H1 (cell line): ENCODE data around the gene PRSS21. TPM values are rescaled to one million over a fixed set of nuclear protein-coding genes. Genes with fewer than 3 reads are reported as not detected.

Experiments used
- CTCF ChIA-PET: fragments of 300-600 bp; sonication (Branson Sonifier 250); formaldehyde crosslinking; loops from one replicate; lab custom pipeline; 2021; ENCODE audit not compliant: partially characterized antibody; lab: Charles Lee
- POLR2A ChIA-PET: fragments of 300-600 bp; sonication (Branson Sonifier 250); formaldehyde crosslinking; loops from one replicate; lab custom pipeline; 2021; ENCODE audit warnings: inconsistent platforms; ENCODE audit not compliant: partially characterized antibody; lab: Charles Lee
- DNase-seq, 2 experiments: peaks; one replicate each; pipeline versions ENCODE4 v3.0.0 to v3.0.0-alpha.2; 2010 to 2022; ENCODE audit warnings: low spot score in 2 of 2, low read depth in 1 of 2, mixed read lengths in 1 of 2
- FAIRE-seq: peaks from 2 replicates; lab custom pipeline; 2011; peaks lifted over from hg19 to GRCh38; lab: Jason Lieb, UNC
- H2AFZ ChIP-seq: 2 replicates; pipeline ENCODE4 v1.8.1; 2012; ENCODE audit warnings: low read length, inconsistent platforms
- H2AK5ac ChIP-seq: 2 replicates; pipeline ENCODE4 v1.6.1; 2013; ENCODE audit warnings: low read depth, low read length
- H2BK120ac ChIP-seq: replicated peaks from 2 replicates; pipeline ENCODE3; 2013; ENCODE audit warnings: low read depth, low read length, inconsistent platforms
- H2BK12ac ChIP-seq: 2 replicates; pipeline ENCODE4 v1.6.1; 2013; ENCODE audit warnings: low read depth, low read length
- H2BK15ac ChIP-seq: 2 replicates; pipeline ENCODE4 v1.6.1; 2013; ENCODE audit warnings: low read length
- H2BK20ac ChIP-seq: 2 replicates; pipeline ENCODE4 v1.6.1; 2013; ENCODE audit warnings: low read length
- H2BK5ac ChIP-seq: 2 replicates; pipeline ENCODE4 v1.6.1; 2013; ENCODE audit warnings: low read depth, low read length
- H3K14ac ChIP-seq: 2 replicates; pipeline ENCODE4 v1.6.1; 2013; ENCODE audit warnings: inconsistent platforms; ENCODE audit not compliant: insufficient read length
- H3K18ac ChIP-seq: 2 replicates; pipeline ENCODE4 v1.6.1; 2013; ENCODE audit warnings: low read length; ENCODE audit errors: extremely low read depth
- H3K23ac ChIP-seq: 2 replicates; pipeline ENCODE4 v1.6.1; 2013; ENCODE audit warnings: inconsistent platforms; ENCODE audit not compliant: insufficient read length
- H3K23me2 ChIP-seq: 2 replicates; pipeline ENCODE4 v1.6.1; 2013; ENCODE audit warnings: low read depth, low read length
- H3K27ac ChIP-seq: 2 replicates; pipeline ENCODE4 v1.6.1; 2011; ENCODE audit warnings: low read depth, low read length, inconsistent platforms
- H3K27me3 ChIP-seq, 4 experiments: replicated peaks in 1 of 4; 1 replicate in 1 of 4; 2 replicates in 3 of 4; pipeline versions ENCODE4 v1.6.1 to v1.8.1; 2011 to 2013; ENCODE audit warnings: low read length in 3 of 4, mild to moderate bottlenecking in 3 of 4, inconsistent platforms in 2 of 4, mixed read lengths in 2 of 4, moderate library complexity in 1 of 4; ENCODE audit not compliant: control insufficient read depth in 3 of 4, insufficient read depth in 3 of 4; ENCODE audit errors: extremely low read depth in 1 of 4
- H3K36me3 ChIP-seq, 4 experiments: 2 replicates each; pipeline versions ENCODE4 v1.6.1 to v1.8.1; 2011 to 2013; ENCODE audit warnings: mild to moderate bottlenecking in 4 of 4, low read length in 3 of 4, moderate library complexity in 2 of 4, control low read depth in 1 of 4, inconsistent platforms in 1 of 4; ENCODE audit not compliant: insufficient read depth in 4 of 4, control insufficient read depth in 2 of 4
- H3K4ac ChIP-seq: replicated peaks from 2 replicates; pipeline ENCODE3; 2013; ENCODE audit warnings: low read length, low read depth, mixed read lengths, inconsistent platforms; ENCODE audit not compliant: insufficient read length
- H3K4me1 ChIP-seq, 4 experiments: replicated peaks in 1 of 4; 1 replicate in 1 of 4; 2 replicates in 3 of 4; pipeline versions ENCODE4 v1.6.1 to v1.8.1; 2011 to 2013; ENCODE audit warnings: low read length in 3 of 4, inconsistent platforms in 2 of 4, mixed read lengths in 1 of 4; ENCODE audit not compliant: insufficient read depth in 4 of 4, control insufficient read depth in 3 of 4
- H3K4me2 ChIP-seq, 2 experiments: 2 replicates each; pipeline versions ENCODE4 v1.6.1 to v1.8.1; 2011 to 2013; ENCODE audit warnings: low read depth in 2 of 2, low read length in 2 of 2, control low read depth in 1 of 2, inconsistent platforms in 1 of 2, mild to moderate bottlenecking in 1 of 2; ENCODE audit not compliant: insufficient read depth in 1 of 2
- H3K4me3 ChIP-seq, 4 experiments: fragments of 200-600, 300-600 bp in 1 of 4; sonication (generic), shearing (Covaris generic), sonication (Bioruptor Twin) in 1 of 4; 2 replicates each; pipeline versions ENCODE4 v1.5.1 to v1.8.1; 2011 to 2016; ENCODE audit warnings: low read length in 4 of 4, low read depth in 3 of 4, control low read depth in 2 of 4, inconsistent platforms in 2 of 4, mild to moderate bottlenecking in 2 of 4, mixed read lengths in 1 of 4, moderate library complexity in 1 of 4; ENCODE audit not compliant: insufficient read depth in 2 of 4; ENCODE audit errors: extremely low read depth in 1 of 4
- H3K56ac ChIP-seq: replicated peaks from 2 replicates; pipeline ENCODE3; 2013; ENCODE audit warnings: low read depth, mild to moderate bottlenecking, mixed read lengths, low read length, inconsistent platforms; ENCODE audit not compliant: insufficient read length
- H3K79me1 ChIP-seq: 2 replicates; pipeline ENCODE4 v1.6.1; 2013; ENCODE audit warnings: low read depth, low read length, control low read depth
- H3K79me2 ChIP-seq, 2 experiments: 2 replicates each; pipeline versions ENCODE4 v1.6.1 to v1.8.1; 2012 to 2013; ENCODE audit warnings: low read length in 2 of 2, mild to moderate bottlenecking in 2 of 2, inconsistent platforms in 1 of 2; ENCODE audit not compliant: insufficient read depth in 2 of 2, control insufficient read depth in 1 of 2
- H3K9ac ChIP-seq, 4 experiments: replicated peaks in 1 of 4; 1 replicate in 1 of 4; 2 replicates in 3 of 4; pipeline versions ENCODE4 v1.6.1 to v1.8.1; 2011 to 2013; ENCODE audit warnings: low read depth in 3 of 4, low read length in 3 of 4, control low read depth in 2 of 4, mild to moderate bottlenecking in 2 of 4, moderate library complexity in 2 of 4, inconsistent platforms in 1 of 4; ENCODE audit errors: extremely low read depth in 1 of 4
- H3K9me3 ChIP-seq, 2 experiments: 2 replicates each; pipeline versions ENCODE4 v1.6.1 to v1.8.1; 2012 to 2013; ENCODE audit warnings: mild to moderate bottlenecking in 2 of 2, moderate library complexity in 2 of 2, control low read depth in 1 of 2, inconsistent platforms in 1 of 2, low read depth in 1 of 2, low read length in 1 of 2, mixed read lengths in 1 of 2; ENCODE audit not compliant: insufficient read depth in 2 of 2
- H4K20me1 ChIP-seq, 2 experiments: replicated peaks in 1 of 2; 2 replicates each; pipeline versions ENCODE3 to v1.8.1; 2011 to 2013; ENCODE audit warnings: inconsistent platforms in 2 of 2, low read length in 2 of 2, mild to moderate bottlenecking in 1 of 2; ENCODE audit not compliant: insufficient read depth in 2 of 2, control insufficient read depth in 1 of 2
- H4K5ac ChIP-seq: 2 replicates; pipeline ENCODE4 v1.6.1; 2013; ENCODE audit warnings: low read length, low read depth, mixed read lengths, inconsistent platforms; ENCODE audit not compliant: insufficient read length
- H4K8ac ChIP-seq: 2 replicates; pipeline ENCODE4 v1.8.0; 2013; ENCODE audit warnings: mild to moderate bottlenecking, moderate library complexity, low read length, inconsistent platforms; ENCODE audit not compliant: insufficient read depth; ENCODE audit errors: extremely low read depth
- H4K91ac ChIP-seq: replicated peaks from 2 replicates; pipeline ENCODE3; 2013; ENCODE audit warnings: low read length, mixed read lengths, inconsistent platforms; ENCODE audit not compliant: insufficient read length
- ATF2 ChIP-seq: IDR thresholded peaks from 2 replicates; pipeline ENCODE4 v1.6.1; 2012; ENCODE audit warnings: low read length, inconsistent platforms
- CBX5 ChIP-seq: fragments of 300-800, 300-1000 bp; sonication (generic); IDR thresholded peaks from 2 replicates; pipeline ENCODE4 v1.7.1; 2016; ENCODE audit warnings: antibody characterized with exemption, low read length, low read depth
- CREB1 ChIP-seq: IDR thresholded peaks from 2 replicates; pipeline ENCODE4 v1.6.1; 2012; ENCODE audit warnings: inconsistent platforms
- GABPA ChIP-seq: IDR thresholded peaks from 2 replicates; pipeline ENCODE4 v1.6.1; 2011; ENCODE audit warnings: mild to moderate bottlenecking, low read length, moderate library complexity, borderline replicate concordance; ENCODE audit not compliant: insufficient read depth
- JUND ChIP-seq: IDR thresholded peaks from 2 replicates; pipeline ENCODE4 v1.6.1; 2011; ENCODE audit warnings: mild to moderate bottlenecking, improper control_type of control experiment, low read length
- POLR2A ChIP-seq, 2 experiments: IDR thresholded peaks; 1 replicate in 1 of 2; 2 replicates in 1 of 2; pipeline ENCODE4 v1.6.1; 2011; ENCODE audit warnings: low read depth in 2 of 2, low read length in 2 of 2, mild to moderate bottlenecking in 2 of 2; ENCODE audit errors: control extremely low read depth in 1 of 2
- RBBP5 ChIP-seq: IDR thresholded peaks from 2 replicates; pipeline ENCODE4 v1.7.1; 2012; ENCODE audit warnings: low read depth, mild to moderate bottlenecking, inconsistent platforms, low read length, moderate library complexity, borderline replicate concordance
- SAP30 ChIP-seq: fragments of 300-600 bp; sonication (generic); IDR thresholded peaks from 2 replicates; pipeline ENCODE4 v1.7.1; 2012; ENCODE audit warnings: low read length, moderate library complexity, mild to moderate bottlenecking, inconsistent platforms; ENCODE audit not compliant: insufficient read depth, insufficient replicate concordance
- WGBS, 2 experiments: shearing (Covaris generic) in 1 of 2; methylation state at CpG; one replicate each; pipeline versions ENCODE4 v1.1.6 to v1.1.7; 2013 to 2015; ENCODE audit warnings: low lambda C conversion rate in 2 of 2, mixed read lengths in 2 of 2, inconsistent platforms in 1 of 2, low coverage in 1 of 2, missing lambda C conversion rate in 1 of 2; ENCODE audit not compliant: insufficient replicate concordance in 2 of 2, insufficient coverage in 1 of 2, insufficient read length in 1 of 2; ENCODE audit errors: extremely low coverage in 1 of 2, missing lambda C conversion rate in 1 of 2; 5-methylcytosine and 5-hydroxymethylcytosine counted together
- polyA plus RNA-seq, 7 experiments: library from polyadenylated mRNA; depleted of rRNA in 3 of 7; stranded (reverse) in 5 of 7; unstranded in 2 of 7; fragments of >200 nt in 5 of 7; fragments of 200-250 nt in 2 of 7; gene quantifications; 1 replicate in 5 of 7; 2 replicates in 1 of 7; 4 replicates in 1 of 7; pipeline versions ENCODE4 v1.2.1 to v1.2.3, GENCODE V29; 2011 to 2013; ENCODE audit warnings: missing spikeins in 2 of 7, mixed read lengths in 2 of 7
- total RNA-seq: library from RNA; stranded (reverse); fragmentation: NEBNext Ultra II Directional; extraction: Animal tissue kit (Norgen Biotek cat#: 25700); gene quantifications from 2 replicates; pipeline ENCODE4 v1.2.1, GENCODE V29; 2021
- TF ChIP-seq, protein P1 (sequence below): IDR thresholded peaks from 2 replicates; pipeline ENCODE4 v1.6.1; 2011; ENCODE audit warnings: low read depth, mild to moderate bottlenecking, low read length; ENCODE audit not compliant: insufficient read depth
- TF ChIP-seq, protein P2 (sequence below): IDR thresholded peaks from 2 replicates; pipeline ENCODE4 v1.6.1; 2012; ENCODE audit warnings: inconsistent platforms

Gene PRSS21
- total and polyA plus RNA-seq, 2 of the 8 experiments (the other 6 are each of a cell fraction or from before 2014, with no cell fraction given) = 0.76 to 1.0 TPM

- 11% methylated on average over 12 of the region's 12 CpGs; no CpG with 5 or more reads in 1 of the 2 experiments for WGBS, 2 experiments
- peak overlapping the region; percentile 43 for H2AFZ ChIP-seq
- TF ChIP-seq ATF2 = no peak
- no peak for TF ChIP-seq CBX5
- TF ChIP-seq, protein P1, sequence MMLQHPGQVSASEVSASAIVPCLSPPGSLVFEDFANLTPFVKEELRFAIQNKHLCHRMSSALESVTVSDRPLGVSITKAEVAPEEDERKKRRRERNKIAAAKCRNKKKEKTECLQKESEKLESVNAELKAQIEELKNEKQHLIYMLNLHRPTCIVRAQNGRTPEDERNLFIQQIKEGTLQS = no peak
- no peak for TF ChIP-seq SAP30
- peak; percentile 65 for TF ChIP-seq CREB1
- TF ChIP-seq, protein P2, sequence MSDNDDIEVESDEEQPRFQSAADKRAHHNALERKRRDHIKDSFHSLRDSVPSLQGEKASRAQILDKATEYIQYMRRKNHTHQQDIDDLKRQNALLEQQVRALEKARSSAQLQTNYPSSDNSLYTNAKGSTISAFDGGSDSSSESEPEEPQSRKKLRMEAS = peak; percentile 73; the same call in 1 of the 2 replicates
- TF ChIP-seq RBBP5 = 0 out of 2 replicates have a peak, but pooled peaks have one; percentile 44
- TF ChIP-seq GABPA = peak; percentile 74; the same call in 1 of the 2 replicates
- TF ChIP-seq JUND = no peak
- no peak for TF ChIP-seq POLR2A (IDR thresholded peaks at IDR 0.05; ENCODE audit: control extremely low read depth in 1 of 2, low read depth in 2 of 2, low read length in 2 of 2)
Measured at GRCh38 chr16:2838928-2839327, 21.9 kb downstream of the PRSS21 start.

More at GRCh38 chr16:2838928-2839327, 21.9 kb downstream of the PRSS21 start:
- H3K27ac ChIP-seq = no peak overlapping the region
- POLR2A ChIA-PET = interaction anchor here (0.6 to 2.2 kb wide), 12 partner anchors 11 to 125 kb away, joined by 3 to 6 read pairs (median 4); partner anchors contain the start of gene KREMEN2
- no peak overlapping the region; the same call in 1 of the 2 replicates for H2BK5ac ChIP-seq
- no peak overlapping the region for H3K23ac ChIP-seq
- H4K91ac ChIP-seq = no peak overlapping the region
- H3K4me1 ChIP-seq = peaks cover 0 to 11% (median 3%) of the 10 kb centered on the region in 4 experiments; a peak in 5 of 7 replicates
- H3K79me1 ChIP-seq = no peaks in the 10 kb centered on the region
- no peak overlapping the region for H2BK20ac ChIP-seq
- no peak overlapping the region for H3K14ac ChIP-seq
- H2BK120ac ChIP-seq = no peak overlapping the region
- CTCF ChIA-PET = interaction anchor here (0.5 to 3.9 kb wide), 42 partner anchors 9 to 1671 kb away, joined by 3 to 90 read pairs (median 6); partner anchors contain the start of genes FLYWCH1, FLYWCH2, PRSS22 and PRSS41
- DNase-seq = peak; percentile 71 to 82
- H4K8ac ChIP-seq = peak overlapping the region; percentile 79
- H3K4me3 ChIP-seq = no peak overlapping the region
- no peak overlapping the region; the same call in 1 of the 2 replicates for H3K18ac ChIP-seq
- no peak overlapping the region for H3K4ac ChIP-seq
- H3K27me3 ChIP-seq = peaks cover 0 to 5% (median 2%) of the 10 kb centered on the region in 4 experiments; a peak in 4 of 7 replicates
- peak; percentile 69 for FAIRE-seq
- peak overlapping the region; percentile 69; the same call in 1 of the 2 replicates for H2BK12ac ChIP-seq
- no peaks in the 10 kb centered on the region for H3K36me3 ChIP-seq
- no peak overlapping the region for H3K56ac ChIP-seq
- peaks cover 0 to 2% of the 10 kb centered on the region in 2 experiments for H4K20me1 ChIP-seq
- H3K9me3 ChIP-seq = no peaks in the 10 kb centered on the region
- H2BK15ac ChIP-seq = no peak overlapping the region
- H2AK5ac ChIP-seq = no peak overlapping the region
- H4K5ac ChIP-seq = no peak overlapping the region
- peak overlapping the region in 1 of 2 experiments; percentile 55; a peak in 1 of 4 replicates for H3K4me2 ChIP-seq
- H3K79me2 ChIP-seq = no peaks in the 10 kb centered on the region
- H3K23me2 ChIP-seq = peaks cover 14% of the 10 kb centered on the region; the same call in 1 of the 2 replicates
- H3K9ac ChIP-seq = no peak overlapping the region
